SKM-1 (cell line): ENCODE data around the gene CTRL.
"Not testable (repeated sequence)": the region's sequence is repeated elsewhere in the genome, so short reads cannot be mapped to it uniquely, and the experiment has no call there.

Experiments used
- DNase-seq: peaks from one replicate; lab custom pipeline; 2025; ENCODE audit not compliant: unreplicated experiment; lab: John Stamatoyannopoulos, UW

The CTRL gene

DNA sequence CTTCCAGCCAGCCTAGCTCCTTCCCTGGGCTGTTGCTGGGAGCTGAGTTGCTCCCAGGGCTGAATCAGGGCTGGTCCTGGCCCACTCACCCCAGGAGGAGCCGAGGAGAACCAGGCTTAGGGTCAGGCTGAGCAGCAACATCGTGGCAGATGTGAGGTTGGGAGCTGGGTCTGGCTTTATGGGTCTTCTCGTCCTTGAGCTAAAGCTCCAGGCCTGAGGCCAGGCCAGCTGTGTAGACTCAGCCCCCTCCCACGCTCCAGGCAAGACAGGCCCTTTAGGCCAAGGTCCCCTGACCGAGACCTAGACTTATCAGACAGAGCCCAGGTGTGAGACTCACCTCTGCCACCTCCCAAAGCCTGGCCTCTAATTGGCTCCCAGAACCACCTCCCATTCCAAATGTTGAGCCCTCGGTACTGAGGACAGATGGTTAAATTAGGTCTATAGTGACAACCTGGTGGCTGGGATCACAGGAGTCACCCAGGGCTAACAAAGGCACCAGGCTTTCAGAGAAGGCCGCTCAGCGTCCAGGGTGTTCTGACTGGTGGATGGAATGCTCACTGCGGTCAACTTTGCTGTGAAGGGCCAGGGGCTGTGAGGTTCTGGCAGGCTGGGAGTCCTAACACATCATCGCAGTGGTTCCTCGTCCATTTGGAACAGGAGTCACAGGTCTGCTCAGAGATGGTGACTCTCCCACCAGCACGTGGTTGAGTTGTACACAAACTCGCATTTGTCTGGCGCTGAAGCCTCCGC lies at the start of gene CTRL:
TSS of gene CTRL (minus strand) at position 151 of the 750 bp plus-strand sequence. CDS start at position 141, 10 bp downstream.
- no peak for DNase-seq

DNA sequence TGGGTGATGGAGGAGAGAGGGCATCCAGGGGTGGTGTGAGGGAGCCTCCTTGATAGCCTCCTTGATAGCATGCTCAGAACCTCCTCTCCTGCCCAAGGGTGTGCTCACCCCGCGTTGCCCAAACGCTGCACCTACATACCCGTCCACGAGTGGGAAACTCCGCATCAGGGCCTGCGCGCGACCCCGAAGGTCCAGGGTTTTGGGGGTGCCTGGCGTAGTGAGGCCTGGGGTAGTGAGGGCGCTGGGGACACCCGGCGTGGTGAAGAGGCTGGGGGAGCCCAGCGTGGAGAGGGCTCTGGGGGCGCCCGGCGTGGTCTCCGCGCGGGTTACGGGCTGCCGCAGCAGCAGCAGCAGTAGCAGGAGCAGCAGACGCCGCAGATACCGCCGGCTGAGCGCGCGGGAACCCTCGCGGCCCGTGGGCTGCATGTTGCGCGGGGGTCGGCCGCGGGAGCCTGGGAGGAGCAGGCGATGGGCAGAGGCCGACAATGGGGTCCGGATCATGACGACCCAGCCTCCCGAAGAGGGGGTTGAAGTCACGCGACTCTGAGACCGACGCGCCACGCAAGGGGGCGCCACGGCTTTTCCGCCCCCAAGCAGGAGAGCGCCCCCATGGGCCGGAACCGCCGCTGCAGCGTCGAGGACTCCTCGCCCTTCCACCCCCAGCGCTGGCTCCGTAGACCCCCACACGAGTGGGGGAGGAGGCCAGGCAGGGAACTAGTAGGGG lies 48.5 kb upstream of the CTRL start, which contains the start of gene DPEP3:
TSS of gene DPEP3 (minus strand) at position 545 of the 724 bp plus-strand sequence. CDS start at position 426, 119 bp downstream.
- DNase-seq: no peak

DNA sequence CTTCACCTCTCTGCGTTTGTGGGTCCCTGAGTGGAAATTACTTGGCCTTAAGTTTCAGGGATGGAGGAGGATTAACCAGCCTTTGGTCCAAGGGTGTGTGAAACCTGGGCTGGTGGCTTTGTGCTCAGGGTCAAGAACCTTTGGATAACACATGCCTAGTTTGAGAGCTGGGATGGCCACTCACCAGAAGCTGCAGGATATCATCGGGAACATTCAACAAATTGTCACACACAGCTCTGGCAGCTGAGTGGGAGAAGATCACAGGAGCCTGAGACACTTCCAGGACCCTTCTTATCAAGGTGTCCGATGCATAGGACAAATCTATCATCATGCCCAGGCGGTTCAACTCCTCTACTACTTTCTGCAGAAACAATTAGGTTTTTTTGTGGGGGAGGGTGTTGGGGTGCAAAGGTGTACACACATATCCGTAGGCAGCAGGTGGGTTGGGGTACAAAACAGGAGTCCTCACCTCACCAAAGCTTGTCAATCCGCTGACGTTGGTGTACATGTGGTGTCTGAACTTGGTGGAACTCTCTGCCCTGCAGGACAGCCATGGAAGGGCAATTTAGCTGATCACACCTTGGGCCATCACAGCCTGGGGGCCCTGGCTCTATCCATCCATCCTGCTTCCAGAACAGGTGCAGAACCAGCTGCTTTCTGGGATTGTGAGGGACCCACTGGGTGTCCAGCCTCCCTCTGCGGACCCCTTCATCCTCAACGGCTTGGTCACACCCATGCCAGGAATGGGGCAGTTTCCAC lies 46.0 kb upstream of the CTRL start:
- no peak for DNase-seq

GRCh38 chr16:67977005-67977404 lies 45.3 kb upstream of the CTRL start:
- no peak for DNase-seq

DNA sequence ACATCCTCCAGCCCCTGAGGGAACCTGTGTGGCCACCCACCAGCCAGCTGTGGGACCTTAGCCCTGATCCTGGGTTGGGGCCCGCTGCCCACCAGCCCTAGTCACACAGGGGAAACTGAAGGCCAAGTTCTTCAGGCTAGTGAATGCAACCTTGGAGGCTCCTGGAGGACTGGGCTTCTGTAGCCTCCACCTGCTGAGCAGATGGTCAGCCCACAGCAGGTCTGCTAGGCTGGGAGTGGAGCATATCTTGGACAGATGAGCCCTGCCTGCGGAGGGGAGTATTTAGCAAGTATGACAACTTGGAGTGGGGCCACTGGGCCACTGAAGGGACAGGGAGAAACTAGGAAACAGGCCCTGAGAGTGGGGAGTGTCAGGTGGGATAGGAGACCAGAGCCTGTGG lies 44.5 kb upstream of the CTRL start:
- no peak for DNase-seq

- DNase-seq: no peak
Observed at GRCh38 chr16:67975321-67976105, 43.9 kb upstream of the CTRL start.

DNA sequence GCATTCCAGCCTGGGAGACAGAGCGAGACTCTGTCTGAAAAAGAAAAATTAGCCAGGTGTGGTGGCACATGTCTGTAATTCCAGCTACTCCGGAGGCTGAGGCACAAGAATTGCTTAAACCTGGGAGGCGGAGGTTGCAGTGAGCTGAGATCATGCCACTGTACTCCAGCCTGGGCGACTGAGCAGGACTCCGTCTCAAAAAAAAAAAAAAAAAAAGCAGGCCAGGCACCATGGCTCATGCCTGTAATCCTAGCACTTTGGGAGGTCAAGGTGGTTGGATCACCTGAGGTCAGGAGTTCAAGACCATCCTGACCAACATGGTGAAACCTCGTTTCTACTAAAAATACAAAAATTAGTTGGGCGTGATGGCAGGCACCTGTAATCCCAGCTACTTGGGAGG lies 40.6 kb upstream of the CTRL start:
- DNase-seq: not testable (repeated sequence)

DNA sequence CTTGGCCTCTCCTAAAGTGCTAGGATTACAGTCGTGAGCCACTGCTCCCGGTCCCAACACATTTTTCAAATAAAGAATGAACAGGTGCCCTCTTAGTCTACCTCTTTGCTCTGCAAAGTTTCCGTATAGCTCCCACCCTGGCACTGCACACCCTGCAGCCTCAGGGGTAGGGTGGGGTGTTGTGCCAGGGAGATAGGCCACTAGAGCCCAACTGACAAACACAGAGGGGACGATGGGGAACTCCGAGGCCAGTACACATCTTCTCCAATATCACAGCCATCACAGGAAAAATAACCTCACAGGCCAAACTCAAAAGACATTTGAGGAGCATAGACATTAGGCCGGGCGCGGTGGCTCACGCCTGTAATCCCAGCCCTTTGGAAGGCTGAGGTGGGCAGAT lies 39.4 kb upstream of the CTRL start:
- DNase-seq: no peak

GRCh38 chr16:67969254-67970039 lies 37.8 kb upstream of the CTRL start:
- DNase-seq: no peak

GRCh38 chr16:67968400-67969253 lies 37.0 kb upstream of the CTRL start, which contains the start of gene SLC12A4:
Gene SLC12A4 (minus strand): TSS chr16:67968637. CDS start chr16:67968553, 84 bp downstream.
- no peak for DNase-seq

- DNase-seq: no peak
Observed at GRCh38 chr16:67967958-67968399, 36.3 kb upstream of the CTRL start.

DNA sequence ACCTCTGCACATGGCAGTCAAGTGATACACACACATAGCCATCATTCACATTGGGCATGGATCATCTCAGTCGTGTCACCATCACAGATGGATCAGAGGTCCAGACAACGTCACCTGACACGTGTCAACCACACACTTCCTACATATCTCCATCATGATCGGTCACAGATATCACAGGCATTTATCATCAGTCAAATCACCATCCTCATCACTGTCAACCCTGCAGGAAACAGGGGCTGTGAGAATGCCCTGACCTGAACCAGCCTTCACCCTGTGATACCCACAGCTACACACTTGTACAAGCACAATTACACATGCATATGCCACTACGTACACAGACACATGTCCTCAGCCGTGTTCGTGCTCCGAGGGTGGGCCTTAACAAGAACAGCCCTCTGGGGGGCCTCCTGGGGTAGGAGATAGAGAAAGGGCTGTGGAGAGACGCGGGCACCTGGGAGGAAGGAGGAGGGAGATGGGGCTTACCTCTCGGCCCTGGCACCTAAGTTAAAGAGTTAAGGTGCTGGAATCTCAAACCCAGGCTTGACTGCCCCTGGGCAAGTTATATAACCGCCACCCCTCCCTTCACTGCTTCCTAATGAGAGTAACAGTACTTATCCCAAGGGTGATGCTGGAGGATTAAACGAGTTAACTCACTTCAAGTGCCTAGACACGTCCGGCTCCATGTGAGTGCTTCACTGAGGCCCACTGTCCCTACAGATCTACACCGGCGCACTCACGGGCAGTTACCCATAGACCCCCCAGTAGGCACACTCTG lies 35.7 kb upstream of the CTRL start:
- no peak for DNase-seq

GRCh38 chr16:67966549-67967182 lies 35.0 kb upstream of the CTRL start:
- DNase-seq: no peak

GRCh38 chr16:67965668-67966548 lies 34.2 kb upstream of the CTRL start:
- no peak for DNase-seq

- DNase-seq: no peak
Observed at GRCh38 chr16:67964477-67965131, 32.9 kb upstream of the CTRL start.

DNA sequence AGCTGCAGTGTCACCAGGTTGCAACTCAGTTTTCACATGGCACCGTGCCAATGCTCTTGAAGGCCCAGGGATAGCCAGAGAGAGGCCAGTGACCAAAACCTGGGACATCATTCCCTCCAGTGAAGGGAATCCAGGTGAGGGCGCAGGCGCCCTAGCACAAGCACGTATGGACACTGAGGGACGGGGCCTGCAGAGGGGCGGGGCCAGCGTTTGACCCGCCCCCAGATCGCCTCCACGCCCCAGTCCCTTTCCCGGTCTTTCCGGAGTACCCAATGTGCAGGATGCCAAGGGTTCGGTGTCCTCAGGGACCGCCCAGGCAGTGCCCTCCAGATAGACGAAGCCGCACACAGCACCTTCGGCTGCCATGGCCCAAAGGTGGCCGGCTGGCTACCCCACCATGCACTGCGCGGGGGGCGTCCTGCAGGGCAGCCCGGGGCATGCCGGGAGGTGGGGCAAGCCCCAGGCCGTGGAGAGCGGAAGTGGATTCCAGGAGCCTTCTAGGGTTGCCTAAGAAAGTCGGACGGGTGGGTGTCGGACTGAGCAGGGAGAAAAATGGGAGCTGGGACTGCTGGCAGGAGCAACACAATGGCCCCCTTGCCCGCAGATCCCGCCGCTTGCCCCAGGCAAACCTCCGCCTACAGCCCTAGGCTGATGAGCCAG lies 32.1 kb upstream of the CTRL start:
- no peak for DNase-seq
